Glutamatergic neuron (in vitro differentiated cells): ENCODE measurements around the gene CEMIP2. TPM values are rescaled to one million over a fixed set of nuclear protein-coding genes. Genes with fewer than 3 reads are reported as not detected.

Experiments used
- DNase-seq: peaks from one replicate; pipeline ENCODE4 v3.0.0; 2022
- H3K27ac Mint-ChIP-seq: one replicate; pipeline ENCODE4 v1.8.0; 2020; ENCODE audit warnings: mild to moderate bottlenecking, mixed read lengths, inconsistent platforms; ENCODE audit not compliant: unreplicated experiment
- H3K27me3 Mint-ChIP-seq: one replicate; pipeline ENCODE4 v1.8.0; 2020; ENCODE audit warnings: mild to moderate bottlenecking, moderate library complexity, mixed read lengths, inconsistent platforms; ENCODE audit not compliant: unreplicated experiment
- H3K36me3 Mint-ChIP-seq: one replicate; pipeline ENCODE4 v1.8.0; 2020; ENCODE audit warnings: mild to moderate bottlenecking, mixed read lengths, inconsistent platforms; ENCODE audit not compliant: unreplicated experiment
- H3K4me1 Mint-ChIP-seq: one replicate; pipeline ENCODE4 v1.8.0; 2020; ENCODE audit warnings: mild to moderate bottlenecking, low read depth, mixed read lengths, inconsistent platforms; ENCODE audit not compliant: unreplicated experiment
- H3K4me3 Mint-ChIP-seq: one replicate; pipeline ENCODE4 v1.8.0; 2020; ENCODE audit warnings: mild to moderate bottlenecking, mixed read lengths, inconsistent platforms; ENCODE audit not compliant: unreplicated experiment
- H3K9me3 Mint-ChIP-seq: one replicate; pipeline ENCODE4 v1.8.0; 2020; ENCODE audit warnings: mild to moderate bottlenecking, moderate library complexity, mixed read lengths, inconsistent platforms; ENCODE audit not compliant: unreplicated experiment
- CTCF ChIP-seq: fragments of 200-600 bp; sonication (generic); IDR thresholded peaks from one replicate; pipeline ENCODE4 v1.5.0; 2021; ENCODE audit not compliant: partially characterized antibody, unreplicated experiment
- total RNA-seq: library from RNA; stranded (reverse); fragmentation: NEBNext Ultra II Directional; extraction: Animal tissue kit (Norgen Biotek cat#: 25700); gene quantifications from one replicate; pipeline ENCODE4 v1.2.1, GENCODE V29; 2021; ENCODE audit not compliant: unreplicated experiment

The CEMIP2 gene
- total RNA-seq, 1 donor from 2014 or later, result 122 TPM

- Mint-ChIP-seq H3K4me1 (no peaks in the 10 kb centered on the region), H3K27me3 (no peaks in the 10 kb centered on the region), H3K4me3 (no peak overlapping the region), H3K27ac (no peak overlapping the region), H3K9me3 (no peaks in the 10 kb centered on the region), H3K36me3 (peaks cover 14% of the 10 kb centered on the region)
- no peak for DNase-seq
- TF ChIP-seq CTCF, result no peak
Observed at GRCh38 chr9:71672573-71672972, 95.7 kb downstream of the CEMIP2 start.

- no peaks in the 10 kb centered on the region for H3K4me1 Mint-ChIP-seq
- no peak for DNase-seq
- no peak for TF ChIP-seq CTCF
- no peaks in the 10 kb centered on the region for H3K9me3 Mint-ChIP-seq
- peaks cover 8% of the 10 kb centered on the region for H3K36me3 Mint-ChIP-seq
- H3K27me3 Mint-ChIP-seq, result no peaks in the 10 kb centered on the region
- no peak overlapping the region for H3K4me3 Mint-ChIP-seq
- no peak overlapping the region for H3K27ac Mint-ChIP-seq
Observed at GRCh38 chr9:71671289-71671688, 97.0 kb downstream of the CEMIP2 start.

- no peaks in the 10 kb centered on the region for H3K27me3 Mint-ChIP-seq
- no peak overlapping the region for H3K27ac Mint-ChIP-seq
- H3K36me3 Mint-ChIP-seq, result peaks cover 6% of the 10 kb centered on the region
- H3K9me3 Mint-ChIP-seq, result no peaks in the 10 kb centered on the region
- no peak for DNase-seq
- no peak overlapping the region for H3K4me3 Mint-ChIP-seq
- H3K4me1 Mint-ChIP-seq, result no peaks in the 10 kb centered on the region
- no peak for TF ChIP-seq CTCF
Observed at GRCh38 chr9:71670121-71670520, 98.2 kb downstream of the CEMIP2 start.

DNA sequence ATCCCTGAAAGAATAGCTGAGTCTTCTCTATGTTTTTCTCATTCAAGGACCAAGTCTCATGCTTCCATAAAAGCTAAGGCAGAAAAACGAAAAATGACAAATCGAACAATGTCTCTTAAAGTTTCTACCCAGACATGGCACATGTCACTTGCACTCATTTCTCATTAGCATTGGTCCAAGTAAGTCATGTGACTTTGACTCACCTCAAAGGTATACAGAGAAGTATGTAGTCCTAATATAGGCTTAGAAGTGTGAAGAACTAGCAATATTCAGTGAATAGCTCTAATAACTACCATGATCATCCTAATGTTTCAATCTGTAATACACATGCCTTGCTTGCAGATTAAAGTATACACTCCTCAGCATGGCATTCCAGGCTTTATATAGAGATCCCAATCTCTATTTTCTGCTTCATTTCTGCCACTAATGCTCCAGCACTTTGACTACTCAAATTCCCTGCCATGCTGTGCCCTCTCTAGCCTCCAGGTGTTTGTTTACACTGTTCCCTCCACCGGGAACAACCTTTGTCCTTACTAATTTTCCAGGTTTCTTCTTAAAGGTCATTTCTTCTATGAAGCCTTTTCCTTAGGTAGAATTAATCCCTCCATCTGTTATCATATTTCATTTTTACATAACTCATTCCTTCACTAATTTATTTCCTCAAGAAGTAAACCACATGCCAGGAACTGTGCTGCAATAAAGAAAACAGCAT lies 98.9 kb downstream of the CEMIP2 start:
- peaks cover 6% of the 10 kb centered on the region for H3K36me3 Mint-ChIP-seq
- H3K27me3 Mint-ChIP-seq, result no peaks in the 10 kb centered on the region
- H3K9me3 Mint-ChIP-seq, result no peaks in the 10 kb centered on the region
- no peak for TF ChIP-seq CTCF
- H3K4me1 Mint-ChIP-seq, result no peaks in the 10 kb centered on the region
- DNase-seq, result no peak
- no peak overlapping the region for H3K27ac Mint-ChIP-seq
- H3K4me3 Mint-ChIP-seq, result no peak overlapping the region

DNA sequence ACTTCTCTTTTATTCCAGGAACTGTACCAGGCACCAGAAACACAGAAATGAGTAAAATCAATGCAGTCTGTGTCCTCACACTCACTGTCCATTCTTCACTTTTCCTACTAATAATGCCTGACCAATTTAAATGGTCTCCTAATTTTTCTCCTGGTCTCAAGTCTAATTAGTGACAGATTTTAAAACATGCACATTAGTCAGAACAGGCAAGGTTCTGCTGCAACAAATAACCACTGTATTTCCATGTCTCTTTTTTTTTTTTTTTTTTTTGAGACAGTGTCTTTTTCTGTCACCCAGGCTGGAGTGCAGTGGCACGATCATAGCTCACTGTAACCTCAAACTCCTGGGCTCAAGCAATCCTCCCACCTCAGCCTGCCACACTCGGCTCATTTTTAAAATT lies 99.6 kb downstream of the CEMIP2 start:
- no peak for TF ChIP-seq CTCF
- H3K27ac Mint-ChIP-seq, result no peak overlapping the region
- no peaks in the 10 kb centered on the region for H3K9me3 Mint-ChIP-seq
- H3K4me1 Mint-ChIP-seq, result no peaks in the 10 kb centered on the region
- no peaks in the 10 kb centered on the region for H3K27me3 Mint-ChIP-seq
- no peak overlapping the region for H3K4me3 Mint-ChIP-seq
- peaks cover 6% of the 10 kb centered on the region for H3K36me3 Mint-ChIP-seq
- no peak for DNase-seq
